Measurements from ENCODE around the gene TEX261. TPM values are rescaled to one million over a fixed set of nuclear protein-coding genes. Genes with fewer than 3 reads are reported as not detected.
A peak's percentile ranks its signal among the peaks of the same experiment; 100 is the strongest.

TEX261 gene
- polyA plus RNA-seq, 1 of the 3 experiments (the other 2 are of a cell fraction): 44.3 TPM

GRCh38 chr2:70964596-70965386 lies 29.9 kb downstream of the TEX261 start:
- TF ChIP-seq EZH2phosphoT487 (IDR thresholded peaks at IDR 0.05; ENCODE audit: borderline replicate concordance, low read depth) (no peak), FOXM1 (IDR thresholded peaks at IDR 0.05; ENCODE audit: low read depth) (no peak), TAF1 (IDR thresholded peaks at IDR 0.05; ENCODE audit: borderline replicate concordance, low read depth, low read length) (no peak), NFIC (IDR thresholded peaks at IDR 0.05; ENCODE audit: borderline replicate concordance) (no peak), REST (IDR thresholded peaks at IDR 0.05; ENCODE audit: low read depth, low read length) (no peak), RAD21 (IDR thresholded peaks at IDR 0.05; ENCODE audit: low read length) (peak; percentile 62), RFX5 (IDR thresholded peaks at IDR 0.05; ENCODE audit: low read length) (no peak), NRF1 (IDR thresholded peaks at IDR 0.05; ENCODE audit: low read depth, low read length) (no peak), GATA2 (CRISPR knock-in tag; IDR thresholded peaks at IDR 0.05) (no peak), MEF2A (IDR thresholded peaks at IDR 0.05; ENCODE audit: borderline replicate concordance, low read depth) (no peak), FOXJ3 (CRISPR knock-in tag; IDR thresholded peaks at IDR 0.05) (no peak), SIN3A (IDR thresholded peaks at IDR 0.05; ENCODE audit: borderline replicate concordance, low read depth, low read length) (no peak), MAX (IDR thresholded peaks at IDR 0.05; ENCODE audit: low read depth) (no peak), PBX3 (IDR thresholded peaks at IDR 0.05) (no peak), YY1 (IDR thresholded peaks at IDR 0.05; ENCODE audit: low read depth) (no peak), CTCF (IDR thresholded peaks at IDR 0.05) (peak; percentile 64), USF2 (IDR thresholded peaks at IDR 0.05; ENCODE audit: borderline replicate concordance, low read depth, low read length) (no peak), JUND (IDR thresholded peaks at IDR 0.05) (no peak), RCOR1 (IDR thresholded peaks at IDR 0.05; ENCODE audit: low read length) (no peak), ELF1 (IDR thresholded peaks at IDR 0.05) (no peak), TCF12 (IDR thresholded peaks at IDR 0.05) (no peak), SMC3 (IDR thresholded peaks at IDR 0.05; ENCODE audit: low read depth, low read length) (0 out of 2 replicates have a peak, but pooled peaks have one; percentile 21), RXRA (IDR thresholded peaks at IDR 0.05; ENCODE audit: borderline replicate concordance, low read depth) (no peak), IRF3 (IDR thresholded peaks at IDR 0.05; ENCODE audit: low read depth, low read length) (no peak), MXI1 (IDR thresholded peaks at IDR 0.05; ENCODE audit: low read depth, low read length) (no peak)
- Histone ChIP-seq H3F3A (replicated peaks; ENCODE audit: insufficient read depth) (no peaks in the 10 kb centered on the region), H3K36me3 (replicated peaks in 1 of 2; ENCODE audit: control insufficient read depth in 1 of 2, insufficient read depth in 2 of 2, low read length in 1 of 2) (no peaks in the 10 kb centered on the region), H3K9ac (no peak overlapping the region), H3K9me3 (no peaks in the 10 kb centered on the region), H3K9me2 (no peaks in the 10 kb centered on the region), H2AFZ (ENCODE audit: low read depth) (peak overlapping the region; percentile 76; the same call in 1 of the 2 replicates), H3K4me1 (ENCODE audit: control insufficient read depth in 1 of 2, insufficient read depth in 2 of 2, low read depth in 1 of 2, low read length in 1 of 2) (no peaks in the 10 kb centered on the region; a peak in 1 of 4 replicates), H3K27ac (ENCODE audit: low read depth in 2 of 2, low read length in 1 of 2) (no peak overlapping the region), H3K79me2 (ENCODE audit: insufficient read depth) (no peaks in the 10 kb centered on the region), H4K20me1 (ENCODE audit: insufficient read depth) (no peaks in the 10 kb centered on the region), H3K4me2 (peak overlapping the region; percentile 67), H3K27me3 (ENCODE audit: insufficient read depth) (no peaks in the 10 kb centered on the region), H3K4me3 (ENCODE audit: low read depth in 2 of 2, low read length in 1 of 2) (peak overlapping the region; percentile 39 to 58)
- DNase-seq: peak; percentile 84
- ChIA-PET CTCF (interaction anchor here (0.6 to 9.5 kb wide), 36 partner anchors 9 to 1756 kb away, joined by 3 to 93 read pairs (median 4); partner anchors contain the start of genes ANKRD53, FAM136A, FIGLA and NAGK), POLR2A (no interaction called here)
- WGBS (ENCODE audit: low lambda C conversion rate): 35% methylated on average over 48 of the region's 59 CpGs
